ENCODE results near the gene QRICH2.
"Not testable (repeated sequence)": the region's sequence is repeated elsewhere in the genome, so short reads cannot be mapped to it uniquely, and the experiment has no call there.

Gene QRICH2

GRCh38 chr17:76244721-76245120, 63.4 kb downstream of the QRICH2 start:
- DNase-seq: not testable (repeated sequence)

- DNase-seq: no peak
Observed at GRCh38 chr17:76243826-76244679, 64.0 kb downstream of the QRICH2 start.

- DNase-seq: no peak
Observed at GRCh38 chr17:76241691-76242255, 66.3 kb downstream of the QRICH2 start.

DNA sequence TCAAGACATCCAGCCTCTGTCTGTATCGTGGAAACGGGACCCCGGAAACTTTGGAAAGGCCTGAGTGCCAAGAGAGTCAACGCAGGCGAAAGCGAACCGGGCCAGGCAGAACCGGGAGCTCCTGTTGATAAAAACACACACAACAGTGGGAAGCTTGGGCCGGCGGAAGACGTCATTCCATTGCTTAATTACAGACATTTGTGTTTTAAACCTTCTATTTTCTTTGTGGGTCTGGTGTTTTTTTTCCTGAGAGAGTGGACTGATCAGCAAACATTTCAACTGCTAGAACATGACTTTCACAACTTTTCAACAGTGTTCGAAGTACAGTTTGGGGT, 66.9 kb downstream of the QRICH2 start:
- no peak for DNase-seq

DNA sequence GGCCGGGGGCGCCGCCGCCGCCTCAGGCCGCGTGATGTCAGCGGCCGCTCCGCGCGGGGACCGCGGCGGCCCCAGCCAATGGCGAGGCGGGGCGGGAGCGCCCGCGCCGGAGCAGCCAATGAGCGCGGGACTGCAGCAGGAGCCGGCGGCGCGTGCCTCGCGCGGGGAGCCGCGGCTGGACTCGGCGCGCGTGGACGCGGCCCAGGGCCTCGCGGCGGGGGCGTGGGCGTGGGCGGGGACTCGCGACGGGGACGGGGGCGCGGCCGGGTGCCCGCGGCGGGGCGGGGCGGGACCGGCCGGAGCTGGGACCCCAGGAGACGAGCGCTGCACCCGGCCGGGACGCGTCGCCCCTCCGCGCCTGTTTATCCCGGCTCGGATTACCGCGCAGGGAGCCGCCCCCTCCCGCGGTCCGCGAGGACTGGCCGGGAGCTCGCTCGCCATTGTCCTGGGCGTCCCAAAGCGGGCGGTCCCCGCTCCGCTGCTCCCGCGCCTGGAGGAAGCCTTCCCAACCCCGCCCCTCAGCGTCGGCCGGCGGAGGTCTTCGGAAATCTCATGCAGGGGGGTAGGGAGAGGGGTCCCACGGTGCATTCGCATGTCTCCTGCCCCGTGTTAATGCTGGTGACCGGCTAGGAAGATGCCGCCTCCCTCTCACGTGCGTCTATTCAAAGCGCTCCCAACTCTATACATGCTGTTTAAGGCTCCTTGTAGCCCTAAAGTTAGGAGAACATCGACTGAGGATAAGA, 67.4 kb downstream of the QRICH2 start, which contains the start of gene RNF157:
Gene RNF157 (minus strand): TSS at position 33 of the 743 bp plus-strand sequence. CDS start 253 bp downstream, outside the sequence.
- no peak for DNase-seq

DNA sequence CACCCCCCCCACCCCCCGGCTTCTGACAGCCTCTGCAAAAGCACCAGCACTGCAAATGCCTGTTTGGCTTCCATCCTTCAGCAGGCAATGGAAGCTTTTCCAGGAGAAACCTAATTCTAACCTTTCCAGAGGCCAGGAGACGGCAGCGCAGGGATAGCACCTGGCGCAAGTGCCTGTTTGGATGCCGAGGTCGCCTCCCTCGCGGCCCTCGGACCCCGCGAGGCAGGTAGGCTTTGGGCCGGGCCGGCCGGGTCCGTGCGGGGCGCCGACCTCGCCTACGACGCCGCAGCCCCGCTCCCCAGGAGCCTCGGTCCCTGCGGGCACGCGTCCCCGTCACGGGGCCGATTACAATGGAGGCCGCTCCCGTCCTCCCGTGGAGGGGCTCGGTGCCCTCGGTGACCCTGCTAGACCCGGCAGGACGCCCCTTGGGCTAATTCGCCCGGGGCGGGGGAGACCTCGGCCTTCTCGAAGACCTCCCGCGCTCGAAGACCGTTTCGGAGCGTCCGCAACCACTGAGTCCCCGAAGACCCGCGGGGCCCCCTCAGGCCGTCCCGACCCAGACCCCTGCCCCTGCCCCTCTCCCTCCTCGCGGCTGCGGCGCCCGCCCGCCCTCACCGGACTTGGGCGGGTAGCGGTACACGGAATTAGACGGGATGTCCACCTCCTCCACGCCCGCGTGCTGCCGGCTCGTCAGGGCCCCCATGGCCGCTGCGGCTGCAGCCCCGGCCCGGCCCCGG, 68.4 kb downstream of the QRICH2 start:
- DNase-seq: no peak

DNA sequence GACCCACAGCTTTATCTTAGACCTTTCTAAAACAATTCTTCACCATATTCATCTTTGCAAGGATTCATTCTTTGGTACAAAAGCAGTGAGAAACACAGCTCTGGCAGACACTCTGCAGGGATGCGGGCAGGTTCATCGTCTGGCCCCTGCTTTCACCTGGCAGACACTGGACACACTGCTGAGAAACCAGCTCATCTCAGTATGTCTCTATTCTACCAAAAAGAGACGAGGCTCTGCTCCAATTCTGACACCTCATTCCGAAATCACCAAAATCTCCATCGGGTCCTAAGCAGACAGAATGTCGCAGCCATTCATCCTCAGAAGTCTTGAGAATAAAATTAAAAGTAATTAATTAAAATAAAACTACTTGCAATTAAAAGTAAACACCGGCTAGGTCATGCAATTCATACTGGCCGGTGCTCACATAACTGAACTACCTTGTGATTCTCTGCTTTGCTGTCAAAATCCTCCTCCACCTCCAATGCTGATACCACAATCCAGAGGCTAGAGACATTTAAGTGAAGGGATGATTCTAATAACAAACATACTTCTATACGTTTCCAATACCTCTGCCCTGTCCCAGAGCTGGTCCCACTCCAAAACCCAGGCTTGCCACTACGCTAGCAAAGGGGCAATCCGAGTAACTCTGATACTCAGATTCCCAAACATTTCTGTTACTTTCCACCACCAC, 69.1 kb downstream of the QRICH2 start:
- no peak for DNase-seq

GRCh38 chr17:76237859-76238313, 70.2 kb downstream of the QRICH2 start:
- no peak for DNase-seq

DNA sequence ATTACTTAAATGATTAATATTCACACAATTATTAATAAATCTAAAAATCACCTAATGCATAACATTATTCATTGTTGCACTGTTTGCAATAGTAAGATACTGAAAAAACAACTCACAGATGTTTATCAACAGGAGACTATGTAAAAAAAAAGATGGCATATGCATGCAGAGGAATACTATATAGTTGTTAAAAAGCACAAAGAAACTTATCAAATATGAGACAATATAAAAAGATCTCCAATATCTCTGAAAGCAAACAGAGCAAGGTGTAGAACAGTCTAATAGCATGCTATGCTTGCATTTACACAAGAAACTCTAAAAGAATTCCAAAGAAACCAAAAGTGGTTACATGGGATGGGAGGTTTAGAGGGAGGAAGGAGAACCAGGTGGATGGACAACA, 71.5 kb downstream of the QRICH2 start:
- DNase-seq: no peak

GRCh38 chr17:76235883-76236282, 72.2 kb downstream of the QRICH2 start:
- no peak for DNase-seq

DNA sequence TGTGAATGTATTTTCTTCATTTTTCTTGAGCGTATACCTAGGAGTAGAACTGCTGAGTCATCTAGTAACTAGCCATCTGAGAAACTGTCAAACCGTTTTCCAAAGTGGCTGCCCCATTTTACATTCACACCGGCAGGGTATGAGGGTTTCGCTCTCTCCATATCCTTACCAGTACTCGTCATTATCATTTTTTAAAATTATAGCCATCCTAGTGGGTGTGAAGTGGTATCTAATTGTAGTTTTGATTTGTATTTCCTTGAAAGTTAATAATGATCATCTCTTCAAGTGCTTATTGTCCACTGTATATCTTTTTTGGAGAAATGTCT, 73.8 kb downstream of the QRICH2 start:
- no peak for DNase-seq

DNA sequence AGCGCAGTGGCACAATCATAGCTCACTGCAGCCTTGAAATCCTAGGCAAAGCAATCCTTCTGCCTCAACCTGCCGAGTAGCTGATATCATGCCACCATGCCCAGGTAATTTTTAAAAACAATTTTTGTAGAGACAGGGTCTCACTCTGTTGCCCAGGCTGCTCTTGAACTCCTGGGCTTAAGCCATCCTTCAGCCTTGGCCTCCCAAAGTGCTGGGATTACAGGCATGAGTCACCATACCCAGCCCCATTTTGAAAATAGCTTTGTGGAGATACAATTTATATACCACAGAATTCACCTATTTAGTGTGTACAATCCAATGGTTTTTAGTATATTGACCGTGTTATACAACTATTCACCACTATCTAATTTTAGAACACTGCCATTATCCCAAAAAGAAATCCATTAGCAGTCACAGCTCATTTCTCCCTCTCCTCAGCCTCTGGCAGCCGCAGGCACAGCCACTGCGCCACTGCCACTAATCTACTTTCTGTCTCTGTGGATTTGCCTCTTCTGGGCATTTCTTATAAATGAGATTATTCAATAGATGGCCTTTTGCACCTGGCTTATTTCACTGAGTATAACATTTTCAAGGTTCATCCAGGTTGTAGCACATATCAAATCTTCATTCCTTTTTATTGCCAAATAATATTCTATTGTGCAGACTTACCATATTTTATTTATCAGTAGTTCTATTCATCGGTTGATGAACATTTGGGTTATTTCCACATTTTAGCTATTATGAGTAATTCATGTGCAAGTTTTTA, 74.3 kb downstream of the QRICH2 start:
- no peak for DNase-seq

DNA sequence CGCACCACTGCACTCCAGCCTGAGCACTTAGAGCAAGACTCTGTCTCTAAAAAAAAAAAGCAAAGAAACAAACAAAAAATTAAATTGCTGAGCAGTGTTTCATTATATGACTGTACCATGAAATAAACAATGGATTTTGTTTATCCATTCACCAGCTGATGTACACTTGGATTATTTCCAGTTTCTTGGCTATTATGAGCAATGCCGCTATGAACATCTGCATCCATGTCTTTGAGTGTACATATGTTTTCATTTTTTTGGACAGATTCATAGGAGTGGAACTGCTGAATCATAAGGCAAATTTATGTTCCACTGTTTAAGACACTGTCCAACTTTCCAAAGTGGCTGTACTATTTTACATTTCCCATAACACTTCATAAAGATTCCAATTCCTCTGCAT, 75.7 kb downstream of the QRICH2 start:
- DNase-seq: no peak

GRCh38 chr17:76226749-76227148, 81.3 kb downstream of the QRICH2 start:
- not testable (repeated sequence) for DNase-seq

DNA sequence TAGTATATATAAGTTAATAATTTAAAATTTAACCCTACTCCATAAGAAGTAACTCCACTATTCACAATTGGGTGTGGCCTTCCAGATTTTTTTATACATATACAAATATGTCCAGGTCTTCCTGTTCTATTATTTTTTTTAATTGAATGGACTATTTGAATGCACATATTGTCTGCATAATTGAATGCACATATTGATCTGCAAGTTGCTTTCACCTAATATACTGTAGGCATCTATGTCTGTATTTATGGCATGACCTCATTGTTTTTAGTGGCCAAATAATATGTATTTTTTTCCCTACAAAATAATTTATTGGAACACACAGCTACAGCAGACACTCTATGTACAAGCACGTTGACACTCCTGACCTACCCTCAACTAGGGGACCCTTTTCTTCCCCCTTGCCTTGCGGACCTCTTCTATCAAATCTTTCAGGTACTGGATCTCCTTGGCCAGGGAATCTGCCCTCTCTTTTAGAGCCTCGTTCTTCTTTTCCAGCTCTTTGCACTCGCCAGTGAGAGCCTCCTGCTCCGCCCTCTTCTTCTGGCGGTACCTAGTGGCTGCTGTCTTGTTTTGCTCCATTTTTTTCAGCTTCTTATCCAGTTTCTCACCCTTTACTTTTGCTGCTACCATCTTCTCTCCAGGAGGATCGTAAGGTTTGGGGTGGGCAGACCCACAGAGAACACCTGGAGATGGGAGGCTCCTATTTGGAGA, 82.5 kb downstream of the QRICH2 start:
- DNase-seq: not testable (repeated sequence)

Measured in SHP77 treated with DMSO at 0.1 percent for 48 hours (cell line).